Small intestine (tissue), 7 donors: Measurements from ENCODE around the gene SLC44A5. TPM values are rescaled to one million over a fixed set of nuclear protein-coding genes. Genes with fewer than 3 reads are reported as not detected.

Source experiments
- DNase-seq, 2 donors: peaks; one replicate each; pipeline versions ENCODE4 v3.0.0 to v3.0.0-alpha.2; 2013
- FAIRE-seq: peaks from 2 replicates; lab custom pipeline; 2012; peaks lifted over from hg19 to GRCh38; lab: Jason Lieb, UNC
- H3K27ac ChIP-seq, 3 donors: one replicate each; pipeline ENCODE4 v1.5.1; 2013; ENCODE audit warnings: low read length in 2 of 3, mild to moderate bottlenecking in 2 of 3, control low read depth in 1 of 3, inconsistent platforms in 1 of 3, low read depth in 1 of 3, moderate library complexity in 1 of 3
- H3K27me3 ChIP-seq, 3 donors: one replicate each; pipeline ENCODE4 v1.6.1; 2013; ENCODE audit warnings: low read length in 3 of 3, inconsistent platforms in 1 of 3; ENCODE audit not compliant: control insufficient read depth in 3 of 3, insufficient read depth in 3 of 3
- H3K36me3 ChIP-seq, 3 donors: one replicate each; pipeline ENCODE4 v1.6.1; 2013; ENCODE audit warnings: low read length in 3 of 3, inconsistent platforms in 1 of 3, low read depth in 1 of 3, mild to moderate bottlenecking in 1 of 3, moderate library complexity in 1 of 3; ENCODE audit not compliant: control insufficient read depth in 3 of 3, insufficient read depth in 2 of 3
- H3K4me1 ChIP-seq, 3 donors: one replicate each; pipeline ENCODE4 v1.6.1; 2013; ENCODE audit warnings: low read length in 2 of 3, inconsistent platforms in 1 of 3, low read depth in 1 of 3, mild to moderate bottlenecking in 1 of 3, moderate library complexity in 1 of 3; ENCODE audit not compliant: control insufficient read depth in 3 of 3, insufficient read depth in 2 of 3
- H3K4me3 ChIP-seq, 3 donors: one replicate each; pipeline ENCODE4 v1.5.1; 2013; ENCODE audit warnings: low read length in 3 of 3, control low read depth in 1 of 3, inconsistent platforms in 1 of 3, low read depth in 1 of 3, mild to moderate bottlenecking in 1 of 3, moderate library complexity in 1 of 3
- H3K9me3 ChIP-seq, 2 donors: one replicate each; pipeline ENCODE4 v1.6.1; 2013; ENCODE audit warnings: low read depth in 1 of 2, low read length in 1 of 2; ENCODE audit not compliant: control insufficient read depth in 2 of 2, insufficient read depth in 1 of 2
- WGBS, 3 donors: extraction: QIAGEN DNeasy Blood & Tissue Kit; methylation state at CpG; one replicate each; pipeline ENCODE4 v1.1.7; 2013; 5-methylcytosine and 5-hydroxymethylcytosine counted together
- polyA plus RNA-seq, 4 donors: library from polyadenylated mRNA; stranded (reverse) in 3 of 4; unstranded in 1 of 4; fragments of 200-250 nt in 3 of 4; fragments of 120-200 nt in 1 of 4; gene quantifications; one replicate each; pipeline versions ENCODE4 v1.2.1 to v1.2.3, GENCODE V29; 2013
- donor health status: healthy with polysubstance abuse.
- donor health status: control.
- donor health status: control.
- donor health status: Bipolar disorder and iron deficiency.
- donor health status: healthy.

Gene SLC44A5
- polyA plus RNA-seq, 4 donors: 0.40 to 1.4 (median 1.1) TPM; not detected in 1

GRCh38 chr1:75316230-75316629 lies 294.7 kb downstream of the SLC44A5 start:
- FAIRE-seq: no peak
- H3K4me1 ChIP-seq: no peaks in the 10 kb centered on the region

GRCh38 chr1:75312620-75313019 lies 298.3 kb downstream of the SLC44A5 start:
- H3K27ac ChIP-seq: no peak overlapping the region
- FAIRE-seq (no peak), DNase-seq (no peak)
- H3K9me3 ChIP-seq: no peaks in the 10 kb centered on the region
- no peaks in the 10 kb centered on the region for H3K36me3 ChIP-seq
- H3K4me3 ChIP-seq: no peak overlapping the region
- WGBS, 3 donors: 80 to 90% (median 80%) methylated on average over 2 of the region's 2 CpGs
- H3K27me3 ChIP-seq: no peaks in the 10 kb centered on the region
- no peaks in the 10 kb centered on the region for H3K4me1 ChIP-seq

More at GRCh38 chr1:75316230-75316629, 294.7 kb downstream of the SLC44A5 start:
- Histone ChIP-seq H3K27me3 (no peaks in the 10 kb centered on the region), H3K9me3 (no peaks in the 10 kb centered on the region), H3K36me3 (no peaks in the 10 kb centered on the region), H3K4me3 (no peak overlapping the region), H3K27ac (no peak overlapping the region)
- WGBS, 3 donors: 50 to 65% (median 56%) methylated on average over 1 of the region's 1 CpG
- no peak for DNase-seq

- Histone ChIP-seq H3K36me3 (no peaks in the 10 kb centered on the region), H3K4me3 (no peak overlapping the region), H3K9me3 (no peaks in the 10 kb centered on the region), H3K27me3 (no peaks in the 10 kb centered on the region), H3K27ac (no peak overlapping the region), H3K4me1 (no peaks in the 10 kb centered on the region)
- no peak for DNase-seq
- FAIRE-seq: no peak
These were observed 300.8 kb downstream of the SLC44A5 start for GRCh38 chr1:75310067-75310466.

- Histone ChIP-seq H3K27ac (no peak overlapping the region), H3K4me1 (no peaks in the 10 kb centered on the region), H3K27me3 (no peaks in the 10 kb centered on the region), H3K9me3 (no peaks in the 10 kb centered on the region), H3K36me3 (no peaks in the 10 kb centered on the region), H3K4me3 (no peak overlapping the region)
- no peak for DNase-seq
- 16 to 60% (median 41%) methylated on average over 2 of the region's 2 CpGs for WGBS, 3 donors
- no peak for FAIRE-seq
These were observed 302.5 kb downstream of the SLC44A5 start for GRCh38 chr1:75308365-75308764.

- no peaks in the 10 kb centered on the region for H3K9me3 ChIP-seq
- WGBS, 3 donors: 77 to 89% (median 85%) methylated on average over 2 of the region's 2 CpGs
- H3K36me3 ChIP-seq: no peaks in the 10 kb centered on the region
- no peaks in the 10 kb centered on the region for H3K27me3 ChIP-seq
- FAIRE-seq (no peak), DNase-seq (no peak)
- no peaks in the 10 kb centered on the region for H3K4me1 ChIP-seq
- H3K4me3 ChIP-seq: no peak overlapping the region
- H3K27ac ChIP-seq: no peak overlapping the region
These were observed 305.9 kb downstream of the SLC44A5 start for GRCh38 chr1:75305061-75305460.

GRCh38 chr1:75293270-75293669 lies 317.6 kb downstream of the SLC44A5 start:
- Histone ChIP-seq H3K4me3 (no peak overlapping the region), H3K27ac (no peak overlapping the region), H3K36me3 (no peaks in the 10 kb centered on the region), H3K4me1 (no peaks in the 10 kb centered on the region), H3K27me3 (no peaks in the 10 kb centered on the region), H3K9me3 (no peaks in the 10 kb centered on the region)
- WGBS, 3 donors: 67 to 73% (median 67%) methylated on average over 4 of the region's 4 CpGs
- FAIRE-seq (no peak), DNase-seq (no peak)

GRCh38 chr1:75292013-75292412 lies 318.9 kb downstream of the SLC44A5 start:
- DNase-seq (no peak), FAIRE-seq (no peak)
- Histone ChIP-seq H3K4me3 (no peak overlapping the region), H3K36me3 (no peaks in the 10 kb centered on the region), H3K4me1 (no peaks in the 10 kb centered on the region), H3K9me3 (peaks cover 0 to 5% of the 10 kb centered on the region in 2 donors), H3K27me3 (no peaks in the 10 kb centered on the region), H3K27ac (no peak overlapping the region)
- WGBS, 3 donors: 57 to 72% (median 71%) methylated on average over 3 of the region's 3 CpGs

- DNase-seq (no peak), FAIRE-seq (no peak)
- Histone ChIP-seq H3K27ac (no peak overlapping the region), H3K4me1 (no peaks in the 10 kb centered on the region), H3K27me3 (no peaks in the 10 kb centered on the region), H3K36me3 (no peaks in the 10 kb centered on the region), H3K9me3 (peaks cover 0 to under 1% of the 10 kb centered on the region in 2 donors), H3K4me3 (no peak overlapping the region)
- WGBS, 3 donors: 74 to 94% (median 79%) methylated on average over 1 of the region's 1 CpG
These were observed 334.5 kb downstream of the SLC44A5 start for GRCh38 chr1:75276385-75276784.

- Histone ChIP-seq H3K27ac (no peak overlapping the region), H3K4me3 (no peak overlapping the region), H3K36me3 (no peaks in the 10 kb centered on the region), H3K27me3 (no peaks in the 10 kb centered on the region), H3K9me3 (no peaks in the 10 kb centered on the region), H3K4me1 (no peaks in the 10 kb centered on the region)
- no peak for DNase-seq
- WGBS, 3 donors: 41 to 54% (median 52%) methylated on average over 1 of the region's 1 CpG
- no peak for FAIRE-seq
These were observed 335.3 kb downstream of the SLC44A5 start for GRCh38 chr1:75275631-75276030.
